Endothelial cell of umbilical vein (primary cell): Measurements from ENCODE around the gene NBEAL2. TPM values are rescaled to one million over a fixed set of nuclear protein-coding genes. Genes with fewer than 3 reads are reported as not detected.

ENCODE experiments used
- BruUV-seq: library from RNA; stranded (reverse); fragments of 400-500 nt; replicated peaks from 2 replicates; lab custom pipeline; 2021; lab: Mats Ljungman, UMichigan
- CTCF ChIA-PET: fragments of 300-600, 350-600 bp; sonication (Branson Sonifier 250); formaldehyde crosslinking; loops from one replicate; lab custom pipeline; 2021; ENCODE audit warnings: antibody characterized with exemption, inconsistent platforms; lab: Charles Lee
- POLR2A ChIA-PET: fragments of 300-600, 350-600 bp; sonication (Branson Sonifier 250); formaldehyde crosslinking; loops from one replicate; lab custom pipeline; 2021; ENCODE audit warnings: antibody characterized with exemption, inconsistent platforms; lab: Charles Lee
- DNase-seq: peaks from one replicate; pipeline ENCODE4 v3.0.0-alpha.2; 2011; ENCODE audit warnings: low read depth, low spot score
- FAIRE-seq: peaks from 2 replicates; lab custom pipeline; 2011; peaks lifted over from hg19 to GRCh38; lab: Jason Lieb, UNC
- H2AFZ ChIP-seq: 2 replicates; pipeline ENCODE4 v1.6.0; 2012; ENCODE audit warnings: low read depth, low read length, control low read depth, inconsistent platforms
- H3K27ac ChIP-seq: 2 replicates; pipeline ENCODE4 v1.5.1; 2011; ENCODE audit warnings: low read depth, mild to moderate bottlenecking, control low read depth, low read length, moderate library complexity; ENCODE audit not compliant: insufficient read depth
- H3K27me3 ChIP-seq, 2 experiments: 2 replicates each; pipeline versions ENCODE4 v1.6.0 to v1.6.1; 2011; ENCODE audit warnings: low read length in 2 of 2, mixed read lengths in 1 of 2; ENCODE audit not compliant: control insufficient read depth in 2 of 2, insufficient read depth in 2 of 2
- H3K36me3 ChIP-seq, 2 experiments: 2 replicates in 1 of 2; 3 replicates in 1 of 2; pipeline ENCODE4 v1.5.1; 2011; ENCODE audit warnings: low read length in 2 of 2, mild to moderate bottlenecking in 1 of 2, moderate library complexity in 1 of 2; ENCODE audit not compliant: control insufficient read depth in 2 of 2, insufficient read depth in 2 of 2; ENCODE audit errors: extremely low read depth in 1 of 2
- H3K4me1 ChIP-seq: 3 replicates; pipeline ENCODE4 v1.5.1; 2011; ENCODE audit warnings: mild to moderate bottlenecking, low read length; ENCODE audit not compliant: control insufficient read depth, insufficient read depth; ENCODE audit errors: extremely low read depth
- H3K4me2 ChIP-seq: 2 replicates; pipeline ENCODE4 v1.6.1; 2011; ENCODE audit warnings: low read length, control low read depth, mixed read lengths; ENCODE audit not compliant: insufficient read depth
- H3K4me3 ChIP-seq, 3 experiments: fragments of 200-600 bp in 1 of 3; sonication (generic), shearing (Covaris generic) in 1 of 3; replicated peaks in 1 of 3; 2 replicates each; pipeline ENCODE4 v1.5.1; 2011 to 2016; ENCODE audit warnings: control low read depth in 3 of 3, low read length in 3 of 3, mild to moderate bottlenecking in 2 of 3, inconsistent platforms in 1 of 3, low read depth in 1 of 3, moderate library complexity in 1 of 3; ENCODE audit not compliant: insufficient read depth in 1 of 3
- H3K79me2 ChIP-seq: 2 replicates; pipeline ENCODE4 v1.6.0; 2012; ENCODE audit warnings: low read length, inconsistent platforms; ENCODE audit not compliant: control insufficient read depth, insufficient read depth
- H3K9ac ChIP-seq: replicated peaks from 2 replicates; pipeline ENCODE3; 2011; ENCODE audit warnings: low read length, control low read depth; ENCODE audit not compliant: insufficient read depth; ENCODE audit errors: extremely low read depth
- H3K9me1 ChIP-seq: replicated peaks from 3 replicates; pipeline ENCODE4 v1.6.0; 2011; ENCODE audit warnings: mild to moderate bottlenecking, low read length; ENCODE audit not compliant: control insufficient read depth, insufficient read depth; ENCODE audit errors: extremely low read depth
- H3K9me3 ChIP-seq: replicated peaks from 2 replicates; pipeline ENCODE4 v1.5.1; 2012; ENCODE audit warnings: low read length, inconsistent platforms; ENCODE audit not compliant: control insufficient read depth, insufficient read depth
- H4K20me1 ChIP-seq: replicated peaks from 2 replicates; pipeline ENCODE3; 2011; ENCODE audit warnings: mild to moderate bottlenecking, low read length; ENCODE audit not compliant: control insufficient read depth, insufficient read depth; ENCODE audit errors: extremely low read depth
- CTCF ChIP-seq, 2 donors: IDR thresholded peaks; 1 replicate in 1 of 2; 2 replicates in 1 of 2; pipeline ENCODE4 v1.5.1; 2011; ENCODE audit warnings: low read length in 2 of 2, mild to moderate bottlenecking in 2 of 2, moderate library complexity in 2 of 2, control low read depth in 1 of 2, inconsistent platforms in 1 of 2, low read depth in 1 of 2; ENCODE audit not compliant: insufficient read depth in 1 of 2; ENCODE audit errors: extremely low read depth in 1 of 2
- EZH2 ChIP-seq: IDR thresholded peaks from 2 replicates; pipeline ENCODE4 v1.6.1; 2012; ENCODE audit warnings: borderline replicate concordance, low read depth, mild to moderate bottlenecking, moderate library complexity, low read length, inconsistent platforms; ENCODE audit not compliant: severe bottlenecking
- FOS ChIP-seq: IDR thresholded peaks from 2 replicates; pipeline ENCODE4 v1.6.1; 2011; ENCODE audit warnings: mild to moderate bottlenecking, low read length, moderate library complexity, borderline replicate concordance; ENCODE audit not compliant: insufficient read depth
- GATA2 ChIP-seq: IDR thresholded peaks from 2 replicates; pipeline ENCODE4 v1.7.0; 2011; ENCODE audit warnings: low read depth, mild to moderate bottlenecking, moderate library complexity, mixed read lengths, low read length; ENCODE audit not compliant: insufficient read length, insufficient read depth
- JUN ChIP-seq: IDR thresholded peaks from 2 replicates; pipeline ENCODE4 v1.6.1; 2011; ENCODE audit warnings: borderline replicate concordance, low read depth; ENCODE audit not compliant: insufficient read length, insufficient read depth
- MYC ChIP-seq: IDR thresholded peaks from one replicate; pipeline ENCODE4 v1.6.1; 2011; ENCODE audit warnings: mild to moderate bottlenecking, low read depth, low read length
- POLR2A ChIP-seq: IDR thresholded peaks from 2 replicates; pipeline ENCODE4 v1.6.1; 2012; ENCODE audit warnings: low read depth, mild to moderate bottlenecking, control low read depth, low read length
- POLR2AphosphoS5 ChIP-seq: IDR thresholded peaks from 2 replicates; pipeline ENCODE4 v1.6.1; 2012; ENCODE audit warnings: low read depth, mild to moderate bottlenecking, control low read depth, low read length, moderate library complexity; ENCODE audit not compliant: insufficient read depth
- dilution Hi-C: fragments of 300-500 bp; cut with MboI; formaldehyde crosslinking; loops from one replicate; pipeline ENCODE4 v1.15.0; 2019; ENCODE audit warnings: low sequenced_read_pairs; ENCODE audit not compliant: extremely low pct_ligation_motif_present
- intact Hi-C: fragments of 100-400 bp; cut with micrococcal nuclease; formaldehyde crosslinking; loops from one replicate; pipeline ENCODE4 v1.10.0; 2022
- polyA plus RNA-seq, 4 experiments: library from polyadenylated mRNA; depleted of rRNA in 3 of 4; stranded (reverse) in 3 of 4; unstranded in 1 of 4; fragments of >200 nt; gene quantifications; 2 replicates each; pipeline versions ENCODE4 v1.2.1 to v1.2.3, GENCODE V29; 2011 to 2012; ENCODE audit warnings: missing spikeins in 1 of 4
- total RNA-seq: library from RNA; stranded (reverse); gene quantifications from 2 replicates; pipeline ENCODE4 v1.2.3, GENCODE V29; 2021
- TF ChIP-seq, protein P1 (sequence below): IDR thresholded peaks from 2 replicates; pipeline ENCODE4 v1.6.1; 2011; ENCODE audit not compliant: insufficient read depth, insufficient read length

NBEAL2 gene
- total and polyA plus RNA-seq, 2 donors (not counting 3 experiments of a cell fraction or from before 2014, with no cell fraction given) = 48.0 to 84.7 TPM

DNA sequence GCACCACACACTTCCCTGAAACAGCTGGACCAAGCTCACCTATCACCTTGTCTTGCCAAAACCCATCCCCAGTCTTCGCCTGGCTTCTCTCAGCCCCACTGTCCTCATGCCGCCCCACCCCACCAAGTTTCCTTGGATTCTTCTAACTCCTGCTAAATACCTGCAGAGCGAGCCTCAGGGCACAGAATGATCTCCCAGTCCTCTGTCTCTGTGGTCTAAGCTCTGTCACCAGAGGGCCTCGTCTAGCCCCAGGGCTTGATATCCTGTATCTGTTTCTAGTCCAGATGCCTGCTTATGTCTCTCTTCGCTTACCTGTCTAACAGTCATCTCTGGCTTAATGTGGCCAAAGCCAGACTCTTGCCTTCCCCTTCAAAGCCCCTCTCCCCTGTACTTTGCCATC lies 12.7 kb upstream of the NBEAL2 start:
- POLR2A ChIA-PET = no interaction called here

More for the DNA sequence above, 12.7 kb upstream of the NBEAL2 start:
- H3K36me3 ChIP-seq = no peaks in the 10 kb centered on the region
- peaks cover 17% of the 10 kb centered on the region for H3K4me1 ChIP-seq
- no TSS peak for BruUV-seq
- H3K9me3 ChIP-seq = no peaks in the 10 kb centered on the region
- no peak overlapping the region for H3K4me3 ChIP-seq
- CTCF ChIA-PET = interaction anchor here (0.7 to 2.7 kb wide), 3 partner anchors 23 to 43 kb away, joined by 3 to 8 read pairs (median 4); no protein-coding TSS in a partner anchor
- no peaks in the 10 kb centered on the region for H3K27me3 ChIP-seq
- dilution Hi-C loops = no loop called here
- intact Hi-C loops = no loop called here
- H3K27ac ChIP-seq = no peak overlapping the region
- no peaks in the 10 kb centered on the region for H3K9me1 ChIP-seq
- no peak for TF ChIP-seq POLR2AphosphoS5
- no peak for TF ChIP-seq GATA2
- TF ChIP-seq POLR2A = no peak
- no peak for TF ChIP-seq MYC
- no peak for TF ChIP-seq EZH2
- TF ChIP-seq, protein P1, sequence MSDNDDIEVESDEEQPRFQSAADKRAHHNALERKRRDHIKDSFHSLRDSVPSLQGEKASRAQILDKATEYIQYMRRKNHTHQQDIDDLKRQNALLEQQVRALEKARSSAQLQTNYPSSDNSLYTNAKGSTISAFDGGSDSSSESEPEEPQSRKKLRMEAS = no peak
- no peak for TF ChIP-seq JUN
- TF ChIP-seq CTCF (IDR thresholded peaks at IDR 0.05; ENCODE audit: extremely low read depth in 1 of 2, insufficient read depth in 1 of 2, low read depth in 1 of 2, low read length in 2 of 2) = no peak
- TF ChIP-seq FOS = no peak
- peaks cover 82% of the 10 kb centered on the region for H3K79me2 ChIP-seq
- H3K9ac ChIP-seq = no peak overlapping the region
- H2AFZ ChIP-seq = no peak overlapping the region
- no peak for DNase-seq
- peaks cover 6% of the 10 kb centered on the region for H4K20me1 ChIP-seq
- H3K4me2 ChIP-seq = no peak overlapping the region
- FAIRE-seq = peak; percentile 72
